CD4-positive, alpha-beta T cell treated with Interferon alpha-2 for 1 hour (primary cell): ENCODE measurements around the gene FAM131A.

Source experiments
- DNase-seq, 2 donors: peaks; one replicate each; pipeline ENCODE4 v3.0.0-alpha.2; 2020 to 2022

FAM131A gene

DNA sequence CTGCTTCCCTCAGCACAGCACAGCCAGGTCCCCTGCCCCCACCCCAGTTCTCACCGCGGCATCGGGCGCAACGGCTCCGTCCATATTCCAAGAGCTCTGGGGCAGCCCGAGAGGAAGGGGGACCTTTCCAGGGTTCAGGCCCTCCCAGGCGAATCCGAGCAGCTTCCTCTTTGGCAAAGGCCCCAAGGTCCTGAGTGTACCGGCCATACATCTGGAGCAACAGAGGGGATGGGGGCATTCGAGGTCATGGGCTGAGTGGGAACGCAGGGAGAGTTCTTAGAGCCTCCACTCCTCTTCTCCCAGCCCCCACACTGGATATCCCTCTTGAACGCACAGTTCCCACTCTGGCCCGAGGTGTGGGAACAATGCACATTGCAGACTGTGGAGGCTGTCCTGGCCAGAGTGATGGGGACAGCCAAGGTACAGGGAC lies 21.5 kb downstream of the FAM131A start:
- DNase-seq: no peak

DNA sequence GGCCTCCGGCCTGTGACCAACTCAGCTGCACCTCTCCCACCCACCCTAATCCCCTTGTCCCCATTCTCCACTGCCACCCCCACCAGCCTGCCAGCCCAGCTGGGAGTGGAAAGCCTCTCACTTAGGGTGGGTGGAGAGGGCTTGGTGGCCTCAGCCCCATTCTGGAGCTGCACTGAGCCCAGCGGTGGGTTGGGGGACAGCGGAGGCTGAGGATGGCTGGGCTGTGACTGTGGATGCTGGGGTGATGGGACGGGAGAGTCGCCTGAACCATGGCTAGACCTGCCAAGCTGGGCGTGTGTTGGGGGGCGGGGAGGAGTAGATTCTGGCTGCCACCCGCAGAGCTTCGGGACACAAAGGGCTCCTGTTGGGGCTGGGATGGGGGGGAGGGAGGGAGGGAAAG lies 22.2 kb downstream of the FAM131A start:
- DNase-seq: no peak

DNA sequence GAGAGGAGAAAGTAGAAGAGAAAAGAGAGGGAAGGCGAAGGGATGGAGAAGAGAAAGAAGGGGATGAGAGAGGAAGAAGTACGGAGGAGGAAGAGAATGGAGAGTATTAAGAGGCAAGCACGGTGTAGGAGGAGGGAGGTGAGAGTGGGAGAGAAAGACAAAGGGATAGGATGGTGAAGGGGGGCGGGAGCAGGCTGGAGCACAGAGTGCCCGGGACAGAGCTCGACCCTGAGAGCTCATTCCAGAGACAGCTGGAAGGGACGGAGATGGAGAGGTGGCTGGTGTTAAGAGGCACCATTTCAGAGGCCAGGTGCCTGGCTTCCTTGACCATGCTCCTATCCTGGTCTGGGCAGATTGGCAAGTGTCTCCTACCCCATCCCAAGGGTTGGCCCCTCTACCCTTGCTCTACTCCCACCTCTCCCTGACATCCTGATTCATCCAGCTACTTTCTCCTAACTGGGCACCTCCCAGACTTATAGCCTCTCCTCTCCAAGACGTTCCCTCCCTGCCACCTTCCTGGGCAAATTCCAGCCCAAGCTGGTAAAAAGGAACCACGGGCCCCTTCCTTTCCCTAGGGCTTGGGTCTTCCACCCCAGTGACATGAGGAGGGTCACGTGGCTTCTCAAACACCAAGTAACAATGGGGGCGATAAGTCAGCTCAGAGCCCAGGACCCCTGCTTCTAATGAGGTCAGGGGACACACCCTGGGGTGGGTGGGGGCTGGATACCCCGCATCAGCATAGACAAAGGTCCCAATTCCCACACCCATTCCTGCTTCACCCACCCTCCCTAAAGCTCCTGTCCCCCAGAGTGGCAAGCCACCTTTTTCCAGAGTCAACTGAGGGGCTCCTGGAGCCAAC lies 22.9 kb downstream of the FAM131A start:
- no peak for DNase-seq

DNA sequence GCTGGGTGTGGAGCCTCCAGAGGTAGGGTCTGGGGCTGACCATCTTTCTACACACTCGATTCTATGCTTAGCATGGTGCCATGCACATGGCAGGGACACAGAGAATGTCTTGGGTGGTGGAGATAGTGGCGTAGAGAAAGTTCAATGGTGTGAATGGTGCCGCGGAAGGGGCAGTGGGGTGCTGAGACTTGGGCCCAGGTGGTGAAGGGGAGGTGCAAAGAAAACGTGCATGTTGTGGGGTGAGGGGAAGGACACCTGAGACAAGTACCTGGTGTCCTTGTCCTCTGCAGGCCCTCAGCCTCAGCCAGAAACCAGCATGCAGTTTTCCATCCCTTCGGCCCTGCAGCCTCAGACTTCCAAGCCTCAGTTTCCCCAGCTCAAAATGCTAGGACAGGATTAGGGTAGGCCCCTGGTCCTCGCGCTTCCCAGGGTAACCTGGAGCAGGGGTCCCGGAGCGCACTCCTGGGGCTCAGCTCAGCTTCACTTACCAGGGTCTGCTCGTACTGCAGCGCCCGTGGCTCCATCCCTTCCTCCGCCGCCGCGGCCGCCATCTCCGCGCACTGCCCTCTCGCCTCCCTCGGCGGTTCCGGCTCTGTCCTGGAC lies 23.6 kb downstream of the FAM131A start:
- DNase-seq: no peak

DNA sequence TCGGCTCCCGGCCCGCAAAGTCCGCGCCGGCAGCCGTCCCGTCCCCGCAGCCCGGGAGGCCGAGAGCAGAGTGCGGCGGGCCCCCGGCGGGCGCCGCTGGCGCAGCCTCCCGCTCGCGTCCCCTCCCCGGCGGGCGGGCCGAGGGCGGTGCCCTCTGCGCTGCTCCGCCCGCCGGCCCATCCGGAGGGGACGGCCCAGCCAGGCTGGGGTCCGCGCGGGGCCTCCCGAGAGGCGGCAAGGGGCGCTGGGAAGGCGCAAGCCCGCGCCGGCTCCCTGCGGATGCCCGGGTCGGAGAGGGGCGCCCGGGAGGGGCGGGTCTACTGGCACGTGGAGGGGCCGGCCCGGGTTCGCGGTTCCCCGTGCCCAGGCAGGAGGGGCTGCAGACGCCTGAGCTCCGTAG lies 24.1 kb downstream of the FAM131A start, which contains the start of the genes CLCN2 and POLR2H:
TSS of gene CLCN2 (minus strand) at position 74 of the 400 bp plus-strand sequence. CDS start 126 bp downstream, outside the sequence.
TSS of gene POLR2H (plus strand) at position 179 of the 400 bp plus-strand sequence. CDS start 1,783 bp downstream, outside the sequence.
- DNase-seq: peak in 1 of 2 donors; percentile 46

DNA sequence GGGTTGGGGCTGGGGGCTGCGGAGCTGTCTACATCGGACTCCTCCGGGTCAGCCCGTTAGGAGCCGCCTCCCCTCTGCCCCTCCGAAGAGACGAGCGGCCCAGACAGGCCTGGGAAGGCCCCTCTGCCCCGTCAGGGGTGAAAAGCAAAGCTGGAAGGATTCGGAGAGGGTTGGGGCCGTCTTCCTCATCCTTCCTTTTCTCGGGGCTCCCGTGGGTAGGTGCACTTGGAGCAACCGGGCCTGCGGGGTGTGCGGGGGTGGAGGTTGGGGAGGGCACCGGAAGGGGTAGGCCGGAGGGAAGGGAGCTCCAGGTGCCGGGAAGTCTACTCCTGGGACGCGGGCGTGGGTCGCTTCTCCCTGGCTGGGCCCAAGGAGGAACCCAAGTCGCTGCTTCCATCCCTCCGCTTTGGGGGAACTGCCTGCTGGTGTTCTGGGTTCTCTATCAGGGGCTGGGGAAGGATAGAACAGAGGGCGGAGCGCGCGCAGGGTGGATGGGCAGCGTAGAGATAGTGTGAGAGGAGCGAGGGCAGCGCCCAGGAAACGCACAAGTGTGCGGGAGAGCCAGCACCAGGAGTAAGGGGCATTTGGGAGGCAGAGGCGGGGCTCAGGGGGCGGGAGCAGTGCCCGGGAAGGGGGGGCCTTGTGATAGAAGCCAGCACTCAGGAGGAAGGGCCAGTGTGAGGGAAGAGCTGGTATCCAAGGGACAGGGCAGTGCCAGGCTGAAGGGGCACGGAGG lies 24.7 kb downstream of the FAM131A start:
- DNase-seq: peak in 1 of 2 donors; percentile 46

DNA sequence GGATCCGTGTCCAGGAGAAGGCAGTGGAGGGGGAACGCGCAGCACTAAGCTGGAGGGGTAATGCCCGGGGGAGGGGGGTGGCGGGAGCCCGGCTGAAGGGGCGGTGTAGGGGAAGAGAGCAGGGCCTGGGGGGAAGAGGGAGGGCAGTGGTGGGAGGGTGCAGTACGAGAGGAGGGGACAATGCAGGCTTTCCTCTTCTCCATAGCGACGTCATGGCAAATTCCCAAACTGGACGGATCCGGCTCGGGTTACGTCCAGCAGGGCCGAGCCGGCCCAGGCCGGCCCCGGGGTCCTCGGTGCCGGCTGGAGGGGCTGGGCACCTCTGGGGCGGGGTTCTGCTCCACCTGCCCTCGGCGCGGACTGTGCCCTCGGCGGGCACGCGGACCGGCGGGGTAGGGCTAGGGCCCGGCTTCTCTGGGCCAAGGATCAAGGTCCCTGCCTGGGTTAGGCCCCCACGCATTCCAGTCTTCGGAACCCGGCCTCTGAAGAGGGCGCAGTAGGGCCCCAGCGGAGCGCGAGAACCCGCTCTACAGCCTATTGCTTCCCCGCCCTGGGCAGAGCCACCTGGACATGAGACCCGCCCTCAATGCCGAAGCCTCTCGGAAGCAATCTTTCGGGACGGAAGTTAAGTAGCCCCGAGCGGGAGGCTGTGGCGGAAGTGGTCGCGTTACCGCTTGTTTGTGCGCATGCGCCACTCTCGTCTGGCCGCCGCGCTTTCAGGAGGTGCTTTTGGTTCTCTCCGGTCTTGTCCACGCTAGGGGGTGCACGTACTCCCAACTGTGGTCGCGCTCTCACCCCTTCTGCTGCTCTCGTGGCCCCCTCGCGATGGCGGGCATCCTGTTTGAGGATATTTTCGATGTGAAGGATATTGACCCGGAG lies 25.5 kb downstream of the FAM131A start:
- peak; percentile 95 to 96 for DNase-seq

DNA sequence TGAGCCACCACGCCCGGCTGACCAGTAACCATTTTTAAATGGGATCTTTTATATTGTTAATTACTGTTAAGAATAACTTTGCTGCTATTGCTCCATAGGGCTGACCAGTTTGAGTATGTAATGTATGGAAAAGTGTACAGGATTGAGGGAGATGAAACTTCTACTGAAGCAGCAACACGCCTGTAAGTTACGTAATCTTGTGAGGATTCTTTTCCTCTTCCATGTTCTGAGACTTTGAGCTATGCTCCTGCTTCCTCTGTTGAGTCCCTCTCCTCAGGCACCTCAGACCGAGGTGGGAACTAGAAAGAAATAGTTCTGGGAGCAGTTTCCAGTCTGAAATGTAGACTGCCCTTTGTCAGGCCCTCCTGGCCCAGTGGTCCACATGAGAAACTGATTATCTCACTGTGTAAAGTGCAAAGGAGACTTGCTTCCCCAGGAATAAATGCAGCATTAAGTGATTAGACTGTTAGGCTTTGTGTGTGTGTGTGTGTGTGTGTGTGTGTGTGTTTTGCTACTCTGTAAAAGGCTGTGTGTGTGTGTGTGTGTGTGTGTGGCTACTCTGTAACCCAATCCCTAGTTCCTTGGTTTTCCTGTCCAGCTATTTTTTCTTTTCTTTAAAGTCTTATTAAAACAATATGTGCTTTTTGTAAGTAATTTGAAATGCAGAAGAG lies 29.4 kb downstream of the FAM131A start:
- DNase-seq: no peak

DNA sequence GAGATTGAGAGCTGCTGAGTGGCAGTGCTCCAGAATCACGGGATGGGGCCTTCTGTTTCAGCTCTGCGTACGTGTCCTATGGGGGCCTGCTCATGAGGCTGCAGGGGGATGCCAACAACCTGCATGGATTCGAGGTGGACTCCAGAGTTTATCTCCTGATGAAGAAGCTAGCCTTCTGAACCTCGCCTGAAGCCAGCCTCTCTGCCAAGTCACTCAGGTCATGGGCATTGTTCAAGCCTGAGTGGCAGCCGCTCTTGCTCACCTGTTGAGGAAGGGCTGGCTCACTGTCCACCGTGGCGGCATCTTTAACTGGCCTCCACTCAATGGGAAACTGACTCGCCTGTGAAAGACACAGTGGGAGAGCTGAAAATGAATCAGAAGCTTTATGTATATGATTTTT lies 30.7 kb downstream of the FAM131A start:
- DNase-seq: no peak

DNA sequence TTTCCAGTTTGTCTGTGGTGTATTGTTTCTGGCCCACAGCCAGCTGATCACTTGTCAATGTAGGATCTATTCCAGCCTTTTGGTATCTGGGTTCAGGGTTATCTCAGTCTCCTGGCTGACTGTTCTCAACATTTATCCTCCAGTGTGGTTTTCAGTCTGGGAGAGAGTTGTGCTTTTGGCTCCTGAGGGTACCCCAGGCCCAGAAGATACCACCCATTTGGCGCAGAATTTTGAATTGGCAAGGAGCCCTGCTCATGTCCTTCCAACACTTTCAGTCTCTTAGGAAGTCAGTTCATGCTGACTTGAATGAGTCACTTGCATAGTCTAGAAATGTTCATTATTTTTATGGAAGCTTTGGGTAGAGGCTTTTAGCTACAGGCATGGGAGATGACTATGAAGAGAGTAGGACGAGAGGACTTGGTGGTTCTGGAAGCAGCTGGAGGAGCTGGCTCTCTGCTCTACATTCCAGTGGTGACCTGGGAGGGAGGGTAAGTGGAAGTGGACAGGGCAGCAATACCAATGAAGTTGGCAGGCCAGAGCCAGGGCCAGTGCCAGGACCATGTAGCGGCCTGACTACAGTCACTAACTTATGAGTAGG lies 31.3 kb downstream of the FAM131A start:
- DNase-seq: no peak

DNA sequence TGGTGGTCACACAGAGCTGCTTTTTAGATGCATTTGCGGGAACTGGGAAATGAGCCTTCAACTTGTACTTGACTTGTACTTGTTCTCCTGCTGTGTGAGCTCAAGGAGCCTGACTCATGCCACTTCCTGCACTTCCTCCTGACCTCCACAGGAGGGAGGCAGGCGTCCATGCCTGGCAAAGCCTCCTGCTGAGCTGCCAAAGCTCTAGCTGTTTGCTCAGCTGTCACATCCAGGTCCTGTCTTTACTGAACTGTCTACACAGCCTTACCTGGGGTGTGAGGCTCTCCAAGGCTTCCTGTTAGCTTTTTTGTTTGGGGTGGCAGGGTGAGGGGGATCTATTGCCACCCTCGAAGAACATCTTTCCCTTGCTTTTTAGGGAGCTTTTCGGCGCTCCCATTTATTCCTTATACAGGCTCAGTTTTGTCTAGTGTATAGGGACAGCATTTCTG lies 34.2 kb downstream of the FAM131A start:
- peak; percentile 65 to 66 for DNase-seq

DNA sequence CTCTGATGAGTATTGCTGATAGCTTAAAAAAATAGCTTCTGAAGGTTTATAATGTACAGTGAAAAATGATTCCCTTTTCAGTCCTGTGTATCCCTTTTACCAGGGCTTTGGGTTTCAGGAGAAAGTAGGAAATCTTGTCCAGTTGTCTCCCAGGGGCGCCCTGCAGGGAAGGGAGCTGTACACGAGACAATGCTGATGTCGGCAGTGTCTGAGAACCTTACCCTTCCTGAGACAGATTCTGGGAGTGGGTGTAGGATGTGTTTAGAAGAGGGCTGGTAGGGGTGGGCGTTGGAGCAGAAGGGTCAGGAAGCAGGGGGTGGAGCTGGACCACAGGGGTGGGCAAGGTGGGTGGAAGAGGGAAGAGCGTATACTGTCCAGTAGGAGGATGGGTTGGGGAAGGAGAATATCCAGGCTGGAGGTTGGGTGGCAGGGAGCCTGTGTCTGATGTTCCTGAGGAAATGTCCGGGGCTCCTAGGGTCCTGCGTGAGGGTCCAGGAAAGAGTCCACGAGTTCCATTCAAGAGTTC lies 35.0 kb downstream of the FAM131A start:
- no peak for DNase-seq

DNA sequence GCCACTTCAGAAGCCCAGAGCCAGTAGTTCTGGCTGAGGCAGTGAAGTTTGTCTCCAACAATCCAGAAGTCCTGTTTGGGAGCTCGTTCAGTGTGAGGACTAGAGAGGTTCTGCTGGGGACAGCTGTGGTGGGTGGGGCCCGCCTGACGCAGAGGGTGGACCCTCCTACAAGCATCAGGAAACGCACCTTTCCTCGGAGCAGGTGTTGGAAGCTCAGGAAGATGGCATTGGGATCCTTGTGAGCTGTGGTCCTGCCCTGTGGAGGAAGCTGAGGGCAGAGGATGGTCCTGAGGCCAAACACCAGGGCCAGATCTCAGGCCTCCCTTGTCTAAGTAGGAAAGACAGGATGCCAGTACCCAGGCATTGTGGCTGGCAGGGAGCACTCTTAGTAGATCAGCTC lies 35.5 kb downstream of the FAM131A start:
- DNase-seq: no peak

DNA sequence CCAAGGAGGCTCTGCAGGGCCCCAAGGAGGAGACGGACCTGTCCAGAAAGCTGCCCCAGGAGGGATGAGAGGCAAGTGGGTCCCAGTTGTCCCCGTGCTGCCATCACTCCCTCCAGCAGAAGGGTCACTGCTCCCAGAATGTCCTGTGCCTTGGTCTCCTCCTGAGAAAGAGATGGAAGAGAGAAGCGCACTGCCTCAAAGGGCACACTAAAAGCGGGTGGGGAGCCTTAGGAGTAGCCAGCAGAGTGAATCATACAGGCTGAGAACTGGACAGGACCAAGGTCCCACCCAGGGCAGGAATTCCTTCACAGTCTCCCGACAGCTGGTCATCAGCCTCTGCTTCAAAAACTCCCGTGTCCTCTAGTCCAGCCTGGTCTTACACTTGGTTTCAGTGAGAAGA lies 36.0 kb downstream of the FAM131A start:
- no peak for DNase-seq

DNA sequence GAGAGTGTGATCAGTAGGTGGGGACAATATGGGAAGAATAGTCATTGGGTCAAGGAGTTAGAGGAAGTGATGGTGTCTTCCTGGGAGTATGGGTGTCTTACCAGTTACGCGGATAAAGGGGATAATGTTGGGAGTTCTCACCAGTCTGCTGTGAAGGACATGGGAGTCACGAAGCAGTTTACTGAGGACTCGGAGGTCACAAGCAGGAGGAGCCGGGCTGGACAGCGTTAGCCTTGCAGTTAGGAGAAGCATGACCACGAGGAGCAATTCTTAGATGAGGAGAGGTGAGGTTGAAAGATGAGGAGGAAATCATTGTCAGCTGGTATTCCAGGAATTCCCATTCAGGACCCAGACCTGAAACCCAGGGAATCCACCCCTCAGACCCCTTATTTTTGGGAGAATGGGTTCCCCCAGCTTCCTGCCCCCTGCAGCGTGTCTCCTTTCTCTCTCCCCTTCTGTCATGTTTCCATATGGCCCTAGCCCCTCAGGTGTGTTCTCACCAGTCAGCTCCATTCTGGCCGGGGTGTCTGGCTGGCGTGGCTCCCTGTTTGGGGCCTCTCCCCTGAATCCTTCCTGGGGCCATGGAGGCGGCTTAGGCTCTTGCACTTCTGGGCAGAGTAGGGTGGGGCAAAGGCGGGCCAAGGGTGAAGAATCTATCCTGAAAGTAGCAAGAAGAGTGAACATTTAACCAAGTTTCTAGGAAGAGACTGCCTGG lies 38.5 kb downstream of the FAM131A start:
- DNase-seq: no peak

DNA sequence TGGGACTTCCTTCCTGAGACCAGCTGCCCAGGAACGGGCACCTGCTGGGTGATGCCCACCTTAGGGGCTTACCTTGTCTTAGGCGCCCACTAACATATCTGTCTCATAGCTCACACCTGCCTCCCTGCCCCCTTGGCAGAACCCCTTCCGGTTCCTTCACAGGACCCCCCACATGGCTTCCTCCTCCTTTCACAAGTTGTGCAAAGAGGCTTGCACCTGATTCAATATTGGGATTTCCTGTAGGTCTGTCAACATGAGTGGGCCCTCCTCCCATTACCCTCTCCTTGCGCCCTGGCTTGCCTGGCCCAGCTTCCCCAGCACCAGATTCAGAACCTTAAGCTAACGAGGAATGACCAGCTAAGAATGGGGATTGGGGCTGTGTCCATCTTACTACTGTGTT lies 40.0 kb downstream of the FAM131A start:
- DNase-seq: no peak

DNA sequence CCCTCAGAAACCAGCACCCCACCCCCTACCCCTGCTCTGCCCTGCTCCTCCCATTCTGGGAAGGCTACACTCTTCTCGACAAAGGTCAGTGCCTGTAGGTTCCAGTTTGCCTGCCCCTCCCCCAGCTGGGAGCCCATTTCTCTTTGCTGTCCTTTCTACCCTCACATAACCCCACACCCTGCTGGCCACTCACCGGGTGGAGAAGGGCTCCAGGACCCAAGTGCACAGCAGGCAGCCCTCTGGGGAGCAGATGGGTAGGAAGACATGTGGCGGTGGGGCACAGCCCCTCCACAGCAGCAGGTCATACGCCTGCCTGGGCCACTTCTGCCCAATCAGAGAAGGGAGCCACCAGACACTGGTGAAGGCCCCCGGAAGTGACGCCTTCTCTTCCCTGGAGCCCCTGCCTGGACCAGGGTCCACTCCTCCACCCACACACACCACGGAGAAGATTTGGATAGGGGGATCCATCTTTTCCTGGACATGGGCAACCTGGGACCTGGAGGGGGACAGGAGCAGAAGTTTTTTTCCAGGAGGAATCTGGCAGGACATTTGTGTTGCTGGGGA lies 40.6 kb downstream of the FAM131A start, which contains the start of gene THPO:
TSS of gene THPO (minus strand) at position 326 of the 564 bp plus-strand sequence. CDS start 1,948 bp downstream, outside the sequence.
- DNase-seq: no peak

DNA sequence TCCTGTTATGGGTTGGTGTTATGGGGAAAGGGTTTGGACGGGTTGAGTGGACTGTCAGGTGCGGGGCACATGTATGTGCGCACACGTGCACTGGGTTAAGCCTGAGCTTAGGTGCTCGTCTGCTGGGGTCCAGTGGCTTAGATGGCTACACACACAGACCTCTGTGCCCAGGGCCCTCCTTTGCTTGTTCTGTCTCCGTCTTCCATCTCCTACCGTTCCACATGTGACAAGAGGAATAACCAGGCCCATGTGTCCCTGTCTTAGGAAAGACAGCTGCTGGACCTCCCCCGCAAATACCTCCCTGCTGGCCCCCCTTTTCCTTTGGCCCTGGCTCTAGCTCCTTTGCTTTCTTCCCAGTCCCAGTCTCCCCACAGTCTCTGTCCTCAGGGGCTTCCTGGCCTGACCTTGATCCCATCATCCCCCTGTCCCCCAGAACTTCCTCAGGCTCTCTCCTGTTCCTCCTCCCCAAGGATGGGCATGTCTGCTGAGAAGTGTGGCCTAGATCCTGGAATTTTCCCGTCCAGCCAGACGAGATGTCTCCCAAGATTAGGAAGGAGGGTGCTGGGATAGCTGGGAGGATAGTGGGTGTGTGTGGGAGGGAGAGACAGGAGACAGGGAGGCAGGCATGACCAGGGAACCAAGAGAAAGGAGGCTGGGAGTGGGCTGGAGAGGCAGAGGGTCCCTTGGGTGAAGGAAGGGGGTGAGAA lies 41.4 kb downstream of the FAM131A start:
- DNase-seq: no peak
